Loucy (cell line): ENCODE data around the gene NTNG1.

Experiments used
- CTCF ChIP-seq: fragments of 200-600 bp; sonication (generic); conservative IDR thresholded peaks from 2 replicates; pipeline ENCODE4 v1.5.1; 2014; ENCODE audit warnings: mild to moderate bottlenecking, antibody characterized with exemption, low read length
- EZH2phosphoT487 ChIP-seq: fragments of 200-600 bp; IDR thresholded peaks from 2 replicates; pipeline ENCODE4 v1.6.1; 2018; ENCODE audit warnings: antibody characterized with exemption, mild to moderate bottlenecking, moderate library complexity, borderline replicate concordance

DNA sequence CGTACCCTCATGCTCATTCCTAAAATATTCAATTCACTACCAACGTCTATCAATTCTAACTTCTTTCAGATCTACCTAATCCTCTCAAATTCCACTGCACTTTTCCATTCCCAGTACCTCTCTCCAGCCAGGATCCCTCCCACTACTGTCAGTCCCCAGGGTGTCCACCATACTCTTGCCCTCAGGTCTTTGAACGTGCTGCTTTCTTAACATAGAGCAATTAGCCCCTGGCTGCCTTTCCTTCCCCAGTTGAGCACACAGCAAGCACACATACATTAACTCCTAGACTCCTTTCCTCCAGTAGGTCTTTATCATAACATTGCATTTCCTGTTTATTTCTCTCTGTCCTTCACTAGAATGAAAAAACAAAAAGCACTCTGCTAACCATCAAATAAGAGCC is 126.7 kb downstream of the NTNG1 start:
- TF ChIP-seq CTCF = no peak
- TF ChIP-seq EZH2phosphoT487 = no peak
